Adrenal gland (tissue), 12 donors: ENCODE results near the gene BCAP29. TPM values are rescaled to one million over a fixed set of nuclear protein-coding genes. Genes with fewer than 3 reads are reported as not detected.
A peak's percentile ranks its signal among the peaks of the same experiment; 100 is the strongest.

Source experiments
- DNase-seq, 7 donors: peaks; one replicate each; pipeline ENCODE4 v3.0.0-alpha.2; 2019 to 2020
- H3K27ac ChIP-seq, 5 donors: fragments of 200-600 bp; sonication (generic) in 4 of 5; 1 replicate in 3 of 5; 2 replicates in 2 of 5; pipeline versions ENCODE4 v1.5.1 to v1.8.0; 2016 to 2020; ENCODE audit warnings: mild to moderate bottlenecking in 1 of 5
- H3K27me3 ChIP-seq: fragments of 200-600 bp; 2 replicates; pipeline ENCODE4 v1.8.0; 2021
- H3K36me3 ChIP-seq, 2 donors: fragments of 200-600 bp; replicated peaks in 1 of 2; 1 replicate in 1 of 2; 2 replicates in 1 of 2; pipeline versions ENCODE4 v1.5.1 to v1.8.0; 2018 to 2022
- H3K4me1 ChIP-seq, 2 donors: fragments of 200-600 bp; replicated peaks in 1 of 2; 1 replicate in 1 of 2; 2 replicates in 1 of 2; pipeline versions ENCODE4 v1.5.1 to v1.8.0; 2018 to 2021
- H3K4me3 ChIP-seq, 4 donors: fragments of 200-600 bp; sonication (generic) in 3 of 4; one replicate each; pipeline ENCODE4 v1.5.1; 2016 to 2018
- H3K9me3 ChIP-seq, 3 donors: fragments of 200-600 bp; sonication (generic) in 1 of 3; replicated peaks in 1 of 3; 1 replicate in 2 of 3; 2 replicates in 1 of 3; pipeline versions ENCODE4 v1.5.1 to v1.8.0; 2016 to 2021
- POLR2A ChIP-seq, 2 donors: fragments of 450-650 bp; IDR thresholded peaks; one replicate each; pipeline ENCODE4 v1.6.1; 2017; ENCODE audit warnings: antibody characterized with exemption in 2 of 2, mild to moderate bottlenecking in 2 of 2, moderate library complexity in 1 of 2
- WGBS, 4 donors: extraction: QIAGEN DNeasy Blood & Tissue Kit in 2 of 4; methylation state at CpG; one replicate each; pipeline versions ENCODE4 v1.1.5 to v1.1.7; 2013 to 2017; 5-methylcytosine and 5-hydroxymethylcytosine counted together
- intact Hi-C, 2 donors: fragments of 100-400 bp; cut with DNase I; formaldehyde crosslinking; loops; one replicate each; pipeline versions ENCODE4 v1.14.1 to v1.15.0; 2022 to 2023
- polyA plus RNA-seq, 3 donors: library from polyadenylated mRNA; stranded (reverse); fragments of 200-250 nt in 2 of 3; fragments of 350-450 nt in 1 of 3; fragmentation: Illumina TruSeq in 1 of 3; extraction: RNeasy Lipid Tissue Mini Kit (QIAGEN cat#74804) in 1 of 3; gene quantifications; one replicate each; pipeline ENCODE4 v1.2.3, GENCODE V29; 2013 to 2014
- total RNA-seq, 9 donors: library from RNA; depleted of rRNA in 4 of 9; stranded (reverse); fragments of >200 nt in 4 of 9; fragments of 120-200 nt in 1 of 9; fragmentation: NEBNext Ultra II Directional in 1 of 9; extraction: Animal tissue kit (Norgen Biotek cat#: 25700) in 1 of 9; gene quantifications; one replicate each; pipeline versions ENCODE4 v1.1.0 to v1.2.4, GENCODE V29; 2013 to 2023
- TF ChIP-seq, protein P1 (sequence below), 6 experiments: fragments of 450-650 bp in 4 of 6; fragments of 200-600 bp in 2 of 6; sonication (generic) in 1 of 6; IDR thresholded peaks; 1 replicate in 5 of 6; 2 replicates in 1 of 6; pipeline versions ENCODE4 v1.5.1 to v1.8.0; 2016 to 2021; ENCODE audit warnings: antibody characterized with exemption in 6 of 6, mild to moderate bottlenecking in 2 of 6, moderate library complexity in 1 of 6
- donor health status: healthy with polysubstance abuse.
- donor health status: Bipolar disorder and iron deficiency.
- donor health status: DM: yes; HTN: yes; CAD: no.
- donor health status: DM: no; HTN: no; CAD: no.
- donor health status: DM: no; HTN: no; CAD: no.
- donor health status: DM: yes; HTN: yes; CAD: no.

Gene BCAP29
- total and polyA plus RNA-seq, 12 donors: 35.0 to 158 (median 51.0) TPM

DNA sequence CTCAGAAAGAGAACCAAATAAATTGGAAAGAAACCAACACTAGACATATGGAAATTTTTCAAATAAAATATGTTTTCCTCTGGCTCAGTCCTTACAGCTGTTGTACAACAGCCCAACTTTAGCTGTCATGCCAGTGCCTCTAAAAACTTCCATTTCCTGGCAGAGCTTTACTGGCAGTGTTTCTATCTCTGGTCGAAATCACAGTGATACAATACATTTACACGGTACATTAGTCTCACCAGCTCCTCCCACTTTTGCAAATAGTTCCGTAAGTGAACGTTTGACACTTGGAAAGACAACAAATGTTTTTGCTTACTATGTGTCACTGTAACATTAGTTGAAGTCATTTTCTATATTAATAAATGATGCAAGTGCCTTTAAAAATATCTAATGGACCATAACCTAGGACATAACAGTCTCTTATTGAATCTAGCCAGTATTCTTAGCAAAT is 29.8 kb downstream of the BCAP29 start:
- Histone ChIP-seq H3K27ac (peak overlapping the region in 1 of 5 donors; percentile 1), H3K9me3 (no peaks in the 10 kb centered on the region), H3K4me1 (peaks cover 0 to 13% of the 10 kb centered on the region in 2 donors), H3K4me3 (no peak overlapping the region), H3K27me3 (no peaks in the 10 kb centered on the region), H3K36me3 (peaks cover 0 to 12% of the 10 kb centered on the region in 2 donors)
- no peak for DNase-seq
- intact Hi-C loops: no loop called here
- TF ChIP-seq POLR2A (IDR thresholded peaks at IDR 0.05): no peak
- TF ChIP-seq, protein P1, sequence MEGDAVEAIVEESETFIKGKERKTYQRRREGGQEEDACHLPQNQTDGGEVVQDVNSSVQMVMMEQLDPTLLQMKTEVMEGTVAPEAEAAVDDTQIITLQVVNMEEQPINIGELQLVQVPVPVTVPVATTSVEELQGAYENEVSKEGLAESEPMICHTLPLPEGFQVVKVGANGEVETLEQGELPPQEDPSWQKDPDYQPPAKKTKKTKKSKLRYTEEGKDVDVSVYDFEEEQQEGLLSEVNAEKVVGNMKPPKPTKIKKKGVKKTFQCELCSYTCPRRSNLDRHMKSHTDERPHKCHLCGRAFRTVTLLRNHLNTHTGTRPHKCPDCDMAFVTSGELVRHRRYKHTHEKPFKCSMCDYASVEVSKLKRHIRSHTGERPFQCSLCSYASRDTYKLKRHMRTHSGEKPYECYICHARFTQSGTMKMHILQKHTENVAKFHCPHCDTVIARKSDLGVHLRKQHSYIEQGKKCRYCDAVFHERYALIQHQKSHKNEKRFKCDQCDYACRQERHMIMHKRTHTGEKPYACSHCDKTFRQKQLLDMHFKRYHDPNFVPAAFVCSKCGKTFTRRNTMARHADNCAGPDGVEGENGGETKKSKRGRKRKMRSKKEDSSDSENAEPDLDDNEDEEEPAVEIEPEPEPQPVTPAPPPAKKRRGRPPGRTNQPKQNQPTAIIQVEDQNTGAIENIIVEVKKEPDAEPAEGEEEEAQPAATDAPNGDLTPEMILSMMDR (IDR thresholded peaks at IDR 0.05): no peak
- 63 to 77% (median 66%) methylated on average over 4 of the region's 4 CpGs for WGBS, 4 donors

DNA sequence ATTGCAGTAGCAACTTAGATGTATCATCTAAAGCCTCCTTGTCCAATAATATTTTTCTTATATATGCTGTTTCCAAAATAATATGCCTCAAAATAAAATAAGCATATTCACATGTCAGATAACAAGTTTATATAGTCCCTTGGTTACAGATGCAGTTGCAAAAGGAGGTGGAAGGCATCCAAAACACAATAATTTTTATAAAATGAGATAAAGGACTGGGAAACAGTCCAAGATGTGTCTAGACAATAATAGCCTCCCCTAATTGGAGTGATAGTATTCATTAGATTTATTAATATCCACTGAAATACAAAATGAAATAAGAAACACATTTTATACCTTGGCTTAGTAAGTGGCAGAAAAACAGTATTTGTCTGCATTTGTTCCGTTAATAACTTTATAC is 30.3 kb downstream of the BCAP29 start:
- Histone ChIP-seq H3K27ac (peak overlapping the region in 1 of 5 donors; percentile 1), H3K27me3 (no peaks in the 10 kb centered on the region), H3K36me3 (peaks cover 0 to 12% of the 10 kb centered on the region in 2 donors), H3K4me1 (peaks cover 0 to 13% of the 10 kb centered on the region in 2 donors), H3K9me3 (no peaks in the 10 kb centered on the region), H3K4me3 (no peak overlapping the region)
- no peak for TF ChIP-seq POLR2A (IDR thresholded peaks at IDR 0.05)
- TF ChIP-seq, protein P1 (IDR thresholded peaks at IDR 0.05): no peak
- intact Hi-C loops: no loop called here
- WGBS, 4 donors: 67 to 74% (median 72%) methylated on average over 1 of the region's 1 CpG
- DNase-seq: no peak

DNA sequence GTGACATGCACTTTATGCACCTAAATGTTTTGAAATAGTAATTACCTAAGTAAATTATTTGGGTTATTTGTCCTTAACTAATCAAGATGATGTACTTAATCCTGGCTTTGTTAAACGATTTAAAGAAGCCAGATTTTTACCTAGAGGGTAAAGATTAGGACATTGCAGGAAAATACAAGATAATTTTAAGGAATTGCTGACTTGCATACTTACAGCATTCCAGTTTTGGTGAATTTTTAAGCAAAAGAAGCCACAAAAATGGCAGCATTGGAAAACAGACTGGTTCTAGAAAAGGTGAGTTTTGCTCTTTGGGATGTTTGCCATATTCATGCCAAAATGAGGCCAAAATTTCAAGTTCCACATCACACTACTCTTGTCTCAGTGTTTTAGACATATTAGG is 33.4 kb downstream of the BCAP29 start:
- Histone ChIP-seq H3K36me3 (peaks cover 0 to 27% of the 10 kb centered on the region in 2 donors), H3K4me1 (peaks cover 0 to 13% of the 10 kb centered on the region in 2 donors), H3K4me3 (no peak overlapping the region), H3K9me3 (no peaks in the 10 kb centered on the region), H3K27me3 (no peaks in the 10 kb centered on the region), H3K27ac (no peak overlapping the region)
- TF ChIP-seq, protein P1 (IDR thresholded peaks at IDR 0.05): no peak
- 91 to 97% (median 93%) methylated on average over 1 of the region's 1 CpG for WGBS, 4 donors
- DNase-seq: no peak
- intact Hi-C loops: no loop called here

DNA sequence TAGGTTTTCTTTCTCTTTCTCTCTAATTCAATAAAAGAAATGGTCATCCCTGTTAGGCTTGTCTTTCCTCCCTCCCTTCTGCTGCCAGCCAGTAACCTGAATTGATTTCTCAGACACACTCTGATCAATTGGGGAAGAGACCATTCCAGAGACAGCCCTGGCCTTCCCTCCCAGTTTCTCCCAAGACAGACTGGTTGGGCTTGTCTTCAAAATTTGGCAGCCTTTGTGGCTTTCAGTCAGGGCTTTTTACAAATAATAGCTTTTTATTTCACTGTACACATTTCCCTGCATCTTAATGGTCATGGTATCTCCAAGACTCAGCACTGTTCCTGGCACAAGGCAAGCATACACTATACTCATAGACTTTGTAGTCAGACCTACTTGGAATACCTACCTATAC is 33.9 kb downstream of the BCAP29 start:
- H3K27ac ChIP-seq: no peak overlapping the region

More for the DNA sequence above, 33.9 kb downstream of the BCAP29 start:
- TF ChIP-seq POLR2A (IDR thresholded peaks at IDR 0.05): no peak
- TF ChIP-seq, protein P1 (IDR thresholded peaks at IDR 0.05): no peak
- DNase-seq: no peak
- no peak overlapping the region for H3K4me3 ChIP-seq
- intact Hi-C loops: no loop called here
- H3K9me3 ChIP-seq: no peaks in the 10 kb centered on the region
- peaks cover 0 to 13% of the 10 kb centered on the region in 2 donors for H3K4me1 ChIP-seq
- peaks cover 0 to 27% of the 10 kb centered on the region in 2 donors for H3K36me3 ChIP-seq
- H3K27me3 ChIP-seq: no peaks in the 10 kb centered on the region
